HepG2 (cell line): Measurements from ENCODE around the gene PCSK6.
"Not testable (repeated sequence)": the region's sequence is repeated elsewhere in the genome, so short reads cannot be mapped to it uniquely, and the experiment has no call there.

Source experiments
- BRCA1 ChIP-seq: sonication (generic); formaldehyde crosslinking; IDR thresholded peaks from 2 replicates; pipeline ENCODE4 v1.4.0; 2020; ENCODE audit warnings: missing genetic modification reagents
- CBX5 ChIP-seq: sonication (generic); formaldehyde crosslinking; IDR thresholded peaks from 2 replicates; pipeline ENCODE4 v1.4.0; 2020; ENCODE audit warnings: missing genetic modification reagents, borderline replicate concordance
- CEBPG ChIP-seq: IDR thresholded peaks from 2 replicates; pipeline ENCODE4 v1.6.1; 2016
- CREB3 ChIP-seq: sonication (generic); formaldehyde crosslinking; IDR thresholded peaks from 2 replicates; pipeline ENCODE4 v1.5.0; 2020; ENCODE audit warnings: missing genetic modification reagents
- LRRFIP1 ChIP-seq: sonication (generic); formaldehyde crosslinking; conservative IDR thresholded peaks from 2 replicates; pipeline ENCODE4 v1.4.0; 2020; ENCODE audit warnings: missing genetic modification reagents
- MAX ChIP-seq: IDR thresholded peaks from 2 replicates; pipeline ENCODE4 v1.6.1; 2012; ENCODE audit warnings: inconsistent platforms
- NFYB ChIP-seq: sonication (generic); formaldehyde crosslinking; IDR thresholded peaks from 2 replicates; pipeline ENCODE4 v1.4.0; 2020; ENCODE audit warnings: missing genetic modification reagents
- POLR2AphosphoS5 ChIP-seq: IDR thresholded peaks from 2 replicates; pipeline ENCODE4 v1.6.1; 2012; ENCODE audit warnings: low read depth, low read length
- SNAPC2 ChIP-seq: sonication (generic); formaldehyde crosslinking; IDR thresholded peaks from 2 replicates; pipeline ENCODE4 v1.8.1; 2022; ENCODE audit warnings: mild to moderate bottlenecking, missing genetic modification reagents
- SRF ChIP-seq: IDR thresholded peaks from 2 replicates; pipeline ENCODE4 v1.6.1; 2011; ENCODE audit warnings: mild to moderate bottlenecking, low read depth, low read length, moderate library complexity
- TAF1 ChIP-seq: sonication (generic); formaldehyde crosslinking; IDR thresholded peaks from 2 replicates; pipeline ENCODE4 v1.4.0; 2020; ENCODE audit warnings: missing genetic modification reagents
- USF2 ChIP-seq, 2 experiments: sonication (generic) in 1 of 2; formaldehyde crosslinking in 1 of 2; IDR thresholded peaks; 2 replicates each; pipeline versions ENCODE4 v1.5.1 to v1.6.1; 2011 to 2020; ENCODE audit warnings: borderline replicate concordance in 1 of 2, low read depth in 1 of 2, low read length in 1 of 2, mild to moderate bottlenecking in 1 of 2, missing genetic modification reagents in 1 of 2, moderate library complexity in 1 of 2
- ZFP1 ChIP-seq: IDR thresholded peaks from 2 replicates; pipeline ENCODE4 v1.6.1; 2016
- ZNF790 ChIP-seq: sonication (generic); formaldehyde crosslinking; IDR thresholded peaks from 2 replicates; pipeline ENCODE4 v1.8.0; 2022; ENCODE audit warnings: missing genetic modification reagents, mild to moderate bottlenecking, borderline replicate concordance

- TF ChIP-seq BRCA1 (CRISPR knock-in tag); LRRFIP1; SNAPC2; MAX; CBX5 (CRISPR knock-in tag); ZFP1; ZNF790 (CRISPR knock-in tag); POLR2AphosphoS5; CREB3; NFYB (CRISPR knock-in tag); SRF; TAF1 (CRISPR knock-in tag); USF2 (IDR thresholded peaks at IDR 0.05; ENCODE audit: low read depth, low read length); USF2 (CRISPR knock-in tag; IDR thresholded peaks at IDR 0.05; ENCODE audit: borderline replicate concordance); CEBPG (CRISPR knock-in tag): not testable (repeated sequence)
Observed at GRCh38 chr15:101402883-101403282, 86.6 kb downstream of the PCSK6 start.
